SK-N-SH treated with all-trans-retinoic acid at 6 μM for 48 hours (cell line): ENCODE measurements around the gene SMARCD3.

Experiments used
- ATAC-seq: fragments of 200-7000 bp; cut with Tn5 transposase; 3 replicates; pipeline ENCODE4 v1.9.1; 2020; ENCODE audit warnings: mild to moderate bottlenecking, moderate library complexity
- ARNTL ChIP-seq: fragments of 450-650 bp; formaldehyde crosslinking; IDR thresholded peaks from 2 replicates; pipeline ENCODE4 v1.5.0; 2020; ENCODE audit warnings: low read depth, mild to moderate bottlenecking, moderate library complexity, borderline replicate concordance
- BACH2 ChIP-seq: fragments of 250-450 bp; sonication (Bioruptor Pico); IDR thresholded peaks from 2 replicates; pipeline ENCODE4 v1.9.0; 2021; ENCODE audit warnings: mild to moderate bottlenecking, borderline replicate concordance
- CREB5 ChIP-seq: fragments of 250-450 bp; sonication (Bioruptor Pico); IDR thresholded peaks from 2 replicates; pipeline ENCODE4 v1.5.1; 2020; ENCODE audit warnings: low read depth, mild to moderate bottlenecking, moderate library complexity
- CSDC2 ChIP-seq: fragments of 250-450 bp; sonication (Bioruptor Pico); IDR thresholded peaks from 2 replicates; pipeline ENCODE4 v1.5.0; 2020; ENCODE audit warnings: mild to moderate bottlenecking, moderate library complexity
- CSRNP3 ChIP-seq: fragments of 250-450 bp; sonication (Bioruptor Pico); IDR thresholded peaks from 2 replicates; pipeline ENCODE4 v1.5.1; 2021; ENCODE audit warnings: mild to moderate bottlenecking, moderate library complexity
- ESRRG ChIP-seq: fragments of 250-450 bp; sonication (Bioruptor Pico); IDR thresholded peaks from 2 replicates; pipeline ENCODE4 v1.6.1; 2021; ENCODE audit warnings: mild to moderate bottlenecking
- GLIS3 ChIP-seq: fragments of 250-450 bp; sonication (Bioruptor Pico); IDR thresholded peaks from 2 replicates; pipeline ENCODE4 v1.5.0; 2020; ENCODE audit warnings: mild to moderate bottlenecking, moderate library complexity
- ISL1 ChIP-seq: fragments of 250-450 bp; sonication (Bioruptor Pico); IDR thresholded peaks from 2 replicates; pipeline ENCODE4 v2.1.2; 2022; ENCODE audit warnings: mild to moderate bottlenecking, moderate library complexity
- OSR1 ChIP-seq: fragments of 250-450 bp; sonication (Bioruptor Pico); IDR thresholded peaks from 2 replicates; pipeline ENCODE4 v1.8.0; 2022; ENCODE audit warnings: moderate library complexity, mild to moderate bottlenecking, inconsistent platforms
- POU6F1 ChIP-seq: fragments of 250-450 bp; sonication (Bioruptor Pico); IDR thresholded peaks from 2 replicates; pipeline ENCODE4 v1.8.0; 2021; ENCODE audit warnings: low read depth, mild to moderate bottlenecking, moderate library complexity, borderline replicate concordance
- PPARA ChIP-seq: fragments of 250-450 bp; sonication (Bioruptor Pico); IDR thresholded peaks from 2 replicates; pipeline ENCODE4 v1.5.0; 2020; ENCODE audit warnings: mild to moderate bottlenecking, borderline replicate concordance
- RARB ChIP-seq: fragments of 250-450 bp; sonication (Bioruptor Pico); IDR thresholded peaks from 2 replicates; pipeline ENCODE4 v1.8.0; 2021; ENCODE audit warnings: mild to moderate bottlenecking, moderate library complexity
- SNAI2 ChIP-seq: fragments of 250-450 bp; sonication (Bioruptor Pico); IDR thresholded peaks from 2 replicates; pipeline ENCODE4 v1.5.0; 2020; ENCODE audit warnings: mild to moderate bottlenecking, moderate library complexity
- TCF4 ChIP-seq: fragments of 250-450 bp; sonication (Bioruptor Pico); IDR thresholded peaks from 2 replicates; pipeline ENCODE4 v1.8.0; 2021; ENCODE audit warnings: mild to moderate bottlenecking, moderate library complexity, borderline replicate concordance
- TOX ChIP-seq: fragments of 250-450 bp; sonication (Bioruptor Pico); IDR thresholded peaks from 2 replicates; pipeline ENCODE4 v1.8.0; 2021; ENCODE audit warnings: mild to moderate bottlenecking, moderate library complexity, borderline replicate concordance
- ZFP3 ChIP-seq: fragments of 250-450 bp; sonication (Bioruptor Pico); IDR thresholded peaks from 2 replicates; pipeline ENCODE4 v1.5.0; 2020; ENCODE audit warnings: mild to moderate bottlenecking, moderate library complexity
- ZFP30 ChIP-seq: fragments of 450-650 bp; formaldehyde crosslinking; IDR thresholded peaks from 2 replicates; pipeline ENCODE4 v1.5.0; 2022; ENCODE audit warnings: mild to moderate bottlenecking, moderate library complexity
- ZNF565 ChIP-seq: fragments of 450-650 bp; formaldehyde crosslinking; conservative IDR thresholded peaks from 2 replicates; pipeline ENCODE4 v1.5.0; 2020; ENCODE audit warnings: low read depth, mild to moderate bottlenecking, moderate library complexity
- ZNF70 ChIP-seq: fragments of 450-650 bp; formaldehyde crosslinking; IDR thresholded peaks from 2 replicates; pipeline ENCODE4 v1.5.0; 2020; ENCODE audit warnings: mild to moderate bottlenecking, moderate library complexity
- ZNF8 ChIP-seq: fragments of 450-650 bp; formaldehyde crosslinking; IDR thresholded peaks from 2 replicates; pipeline ENCODE4 v1.5.0; 2020; ENCODE audit warnings: mild to moderate bottlenecking, moderate library complexity

The SMARCD3 gene

GRCh38 chr7:151280388-151281019, 32.0 kb upstream of the SMARCD3 start:
- ATAC-seq, result no peak
- TF ChIP-seq ARNTL (CRISPR knock-in tag) (no peak), CSDC2 (no peak), RARB (no peak), OSR1 (CRISPR knock-in tag) (no peak), ISL1 (CRISPR knock-in tag) (no peak), TCF4 (CRISPR knock-in tag) (no peak), BACH2 (CRISPR knock-in tag) (no peak), GLIS3 (CRISPR knock-in tag) (no peak), PPARA (CRISPR knock-in tag) (no peak), TOX (no peak)

- TF ChIP-seq ZNF8 (CRISPR knock-in tag), result no peak
- ATAC-seq, result no peak
Measured at GRCh38 chr7:151279868-151280267, 31.4 kb upstream of the SMARCD3 start.

- no peak for ATAC-seq
- TF ChIP-seq ISL1 (CRISPR knock-in tag), result no peak
- no peak for TF ChIP-seq OSR1 (CRISPR knock-in tag)
- no peak for TF ChIP-seq ZFP3
- no peak for TF ChIP-seq ZNF565 (CRISPR knock-in tag)
- TF ChIP-seq TCF4 (CRISPR knock-in tag), result no peak
- no peak for TF ChIP-seq ZNF70 (CRISPR knock-in tag)
- no peak for TF ChIP-seq TOX
- TF ChIP-seq POU6F1, result no peak
- no peak for TF ChIP-seq ESRRG (CRISPR knock-in tag)
- no peak for TF ChIP-seq BACH2 (CRISPR knock-in tag)
- no peak for TF ChIP-seq GLIS3 (CRISPR knock-in tag)
- TF ChIP-seq CREB5 (CRISPR knock-in tag), result no peak
- no peak for TF ChIP-seq CSRNP3 (CRISPR knock-in tag)
- TF ChIP-seq ARNTL (CRISPR knock-in tag), result no peak
Measured at GRCh38 chr7:151278949-151279348, 30.5 kb upstream of the SMARCD3 start.

- TF ChIP-seq ARNTL (CRISPR knock-in tag) (no peak), TCF4 (CRISPR knock-in tag) (no peak), ZFP3 (no peak), ISL1 (CRISPR knock-in tag) (no peak), ZNF70 (CRISPR knock-in tag) (no peak), TOX (no peak), SNAI2 (CRISPR knock-in tag) (no peak), ZFP30 (CRISPR knock-in tag) (no peak), ESRRG (CRISPR knock-in tag) (no peak)
- no peak; the same call in 2 of the 3 replicates for ATAC-seq
Measured at GRCh38 chr7:151277631-151278030, 29.1 kb upstream of the SMARCD3 start.

GRCh38 chr7:151276666-151277590, 28.4 kb upstream of the SMARCD3 start:
- ATAC-seq, result peak; percentile 94
- TF ChIP-seq ZFP3 (0 out of 2 replicates have a peak, but pooled peaks have one; percentile 57), GLIS3 (CRISPR knock-in tag) (no peak)
